Measurements from ENCODE around the gene LPAR3.

DNA sequence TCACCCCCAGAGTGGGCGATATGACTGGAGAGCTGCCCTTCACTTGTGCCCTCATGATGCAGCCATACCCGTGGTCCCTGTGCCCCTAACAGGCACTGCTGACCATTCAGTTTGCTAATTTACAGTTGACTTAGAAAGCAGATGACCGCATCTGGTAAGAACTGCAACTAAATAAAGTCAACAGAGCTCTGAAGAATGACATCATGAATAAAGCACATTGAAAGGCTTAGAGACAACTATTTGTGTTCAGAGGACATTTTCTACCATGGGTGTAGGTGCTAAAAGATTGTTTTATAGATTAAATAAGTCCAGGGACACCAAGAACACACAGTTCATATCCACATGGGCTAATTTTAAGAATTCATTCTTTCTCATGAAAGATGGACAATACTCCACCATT lies 65.5 kb downstream of the LPAR3 start:
- TF ChIP-seq, protein P1, sequence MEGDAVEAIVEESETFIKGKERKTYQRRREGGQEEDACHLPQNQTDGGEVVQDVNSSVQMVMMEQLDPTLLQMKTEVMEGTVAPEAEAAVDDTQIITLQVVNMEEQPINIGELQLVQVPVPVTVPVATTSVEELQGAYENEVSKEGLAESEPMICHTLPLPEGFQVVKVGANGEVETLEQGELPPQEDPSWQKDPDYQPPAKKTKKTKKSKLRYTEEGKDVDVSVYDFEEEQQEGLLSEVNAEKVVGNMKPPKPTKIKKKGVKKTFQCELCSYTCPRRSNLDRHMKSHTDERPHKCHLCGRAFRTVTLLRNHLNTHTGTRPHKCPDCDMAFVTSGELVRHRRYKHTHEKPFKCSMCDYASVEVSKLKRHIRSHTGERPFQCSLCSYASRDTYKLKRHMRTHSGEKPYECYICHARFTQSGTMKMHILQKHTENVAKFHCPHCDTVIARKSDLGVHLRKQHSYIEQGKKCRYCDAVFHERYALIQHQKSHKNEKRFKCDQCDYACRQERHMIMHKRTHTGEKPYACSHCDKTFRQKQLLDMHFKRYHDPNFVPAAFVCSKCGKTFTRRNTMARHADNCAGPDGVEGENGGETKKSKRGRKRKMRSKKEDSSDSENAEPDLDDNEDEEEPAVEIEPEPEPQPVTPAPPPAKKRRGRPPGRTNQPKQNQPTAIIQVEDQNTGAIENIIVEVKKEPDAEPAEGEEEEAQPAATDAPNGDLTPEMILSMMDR (IDR thresholded peaks at IDR 0.05), result no peak
- TF ChIP-seq POLR2A (IDR thresholded peaks at IDR 0.05), result no peak
